TTC549 (cell line): ENCODE results near the gene NCBP3.
"Not testable (repeated sequence)": the region's sequence is repeated elsewhere in the genome, so short reads cannot be mapped to it uniquely, and the experiment has no call there.

Experiments used
- FAIRE-seq: peaks from 2 replicates; lab custom pipeline; 2012; peaks lifted over from hg19 to GRCh38; lab: Jason Lieb, UNC

The NCBP3 gene

DNA sequence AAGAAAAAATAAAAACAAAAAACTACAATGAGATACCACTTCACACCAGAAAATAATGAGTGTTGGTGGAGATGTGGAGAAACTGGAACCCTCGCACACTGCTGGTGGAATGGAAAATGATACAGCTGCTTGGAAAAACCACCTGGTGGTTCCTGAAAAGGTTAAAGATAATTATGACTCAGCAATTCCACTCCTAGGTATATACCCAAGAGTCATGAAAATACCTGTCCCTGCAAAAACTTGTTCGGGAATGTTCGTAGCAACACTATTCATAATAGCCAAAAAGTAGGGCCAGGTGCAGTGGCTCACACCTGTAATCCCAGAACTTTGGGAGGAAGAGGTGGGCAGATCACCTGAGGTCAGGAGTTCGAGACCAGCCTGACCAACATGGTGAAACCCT lies 36.9 kb downstream of the NCBP3 start:
- FAIRE-seq, result no peak

DNA sequence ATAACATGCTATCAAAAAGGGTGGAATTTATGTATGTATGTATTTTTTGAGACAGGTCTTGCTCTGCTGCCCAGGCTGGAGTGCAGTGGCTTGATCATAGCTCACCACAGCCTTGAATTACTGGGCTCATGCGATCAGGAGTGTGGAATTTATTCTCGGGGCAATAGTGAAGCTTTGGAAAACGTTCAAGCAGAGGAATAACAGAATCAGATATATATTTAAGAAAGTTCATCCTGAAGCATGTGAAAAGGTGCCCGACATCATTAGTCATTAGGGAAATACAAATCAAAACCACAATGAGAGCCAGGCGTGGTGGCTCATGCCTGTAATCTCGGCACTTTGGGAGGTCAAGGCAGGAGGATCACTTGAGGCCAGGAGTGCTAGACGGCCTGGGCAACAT lies 37.3 kb downstream of the NCBP3 start:
- FAIRE-seq, result no peak

DNA sequence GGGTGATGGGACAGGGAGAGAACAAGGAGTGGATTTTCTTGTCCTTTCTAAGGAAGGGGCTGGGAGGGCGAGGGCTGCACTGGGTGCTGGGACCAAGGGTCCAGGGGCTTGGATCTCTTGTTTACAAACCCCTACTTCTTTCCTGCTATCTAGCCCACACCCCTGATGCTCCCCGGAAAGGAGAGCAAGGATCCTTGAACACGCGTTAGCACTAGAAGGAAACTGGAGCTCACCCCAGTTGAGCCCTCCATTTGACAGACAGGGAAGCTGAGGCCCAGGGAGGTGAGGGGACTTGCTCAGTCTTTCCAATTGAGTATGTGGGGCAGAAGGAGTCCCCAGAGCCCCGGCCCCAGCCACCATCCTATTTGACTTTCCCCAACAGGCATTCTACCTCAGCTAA lies 40.5 kb downstream of the NCBP3 start:
- no peak for FAIRE-seq

DNA sequence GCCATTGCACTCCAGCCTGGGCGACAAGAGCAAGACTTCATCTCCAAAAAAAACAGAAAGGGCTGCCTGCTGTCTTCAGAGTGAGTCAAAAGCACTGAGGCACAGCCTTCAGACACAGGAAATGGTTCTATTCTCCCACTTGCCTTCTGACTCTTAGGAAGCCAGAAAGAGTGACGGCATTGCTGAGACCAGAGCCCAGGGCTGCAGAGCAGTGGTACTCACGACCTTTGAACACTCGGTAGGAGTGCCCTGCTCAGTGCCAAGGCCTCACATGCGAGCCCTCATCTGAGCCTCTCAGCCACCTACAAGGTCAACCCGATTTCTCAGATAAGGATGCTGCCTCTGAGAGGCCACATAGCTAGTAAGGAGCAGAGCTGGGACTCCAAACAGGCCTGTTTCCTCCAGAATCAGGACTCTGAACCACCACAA lies 41.5 kb downstream of the NCBP3 start:
- FAIRE-seq, result no peak

DNA sequence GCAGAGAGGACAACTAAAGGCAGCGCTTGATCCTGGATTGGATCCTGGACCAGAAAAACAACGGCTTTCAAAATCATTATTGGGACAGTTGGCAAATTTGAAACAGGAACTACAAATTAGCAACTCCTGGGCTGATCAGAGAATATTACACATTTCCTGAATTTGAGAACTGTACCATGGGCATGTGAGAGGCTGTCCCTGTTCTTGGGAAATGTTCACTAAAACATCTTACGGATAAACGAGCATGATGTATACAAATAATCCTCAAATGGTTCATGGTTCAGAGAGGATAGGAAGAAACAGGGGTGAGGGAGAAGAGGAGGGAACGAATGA lies 42.8 kb downstream of the NCBP3 start:
- no peak for FAIRE-seq

DNA sequence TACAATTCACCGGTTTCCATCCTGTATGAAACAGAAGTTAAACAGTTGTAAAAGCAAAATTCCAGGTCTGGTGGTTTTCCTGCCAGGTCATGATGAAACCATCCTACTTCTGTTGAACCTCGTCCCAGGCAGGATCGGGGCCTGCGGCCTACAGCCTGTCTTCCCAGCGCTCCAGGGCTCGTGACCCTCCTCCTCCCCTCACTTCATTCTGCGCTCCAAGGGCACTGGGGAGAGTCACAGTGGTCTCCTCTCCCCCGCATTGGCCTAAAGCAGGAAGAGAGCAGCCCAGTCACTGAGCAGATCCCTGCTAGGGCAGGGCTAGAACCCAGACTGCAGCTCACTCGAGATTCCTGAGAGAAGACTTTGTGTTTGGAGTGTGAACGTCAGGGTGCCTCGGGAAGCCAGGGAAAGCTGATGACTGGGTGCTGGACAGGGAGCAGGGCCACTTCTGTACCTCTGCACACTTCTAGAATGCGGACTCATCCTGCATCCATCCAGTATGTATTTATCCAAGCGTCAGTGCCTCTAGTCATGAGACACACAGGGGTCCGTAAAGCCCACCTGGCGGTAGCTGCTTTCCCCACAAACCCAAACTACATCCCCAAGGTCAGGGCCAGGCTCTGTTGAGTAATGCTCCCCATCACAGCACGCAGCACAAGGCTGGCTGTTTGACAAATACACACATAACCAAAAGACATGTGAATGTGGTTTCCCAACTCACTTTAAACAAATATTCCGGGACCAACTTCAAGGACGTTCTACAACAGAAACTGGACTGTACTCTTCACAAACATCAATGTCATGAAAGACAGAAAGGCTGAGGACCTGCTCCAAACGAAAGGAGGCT lies 43.4 kb downstream of the NCBP3 start:
- FAIRE-seq, result no peak

DNA sequence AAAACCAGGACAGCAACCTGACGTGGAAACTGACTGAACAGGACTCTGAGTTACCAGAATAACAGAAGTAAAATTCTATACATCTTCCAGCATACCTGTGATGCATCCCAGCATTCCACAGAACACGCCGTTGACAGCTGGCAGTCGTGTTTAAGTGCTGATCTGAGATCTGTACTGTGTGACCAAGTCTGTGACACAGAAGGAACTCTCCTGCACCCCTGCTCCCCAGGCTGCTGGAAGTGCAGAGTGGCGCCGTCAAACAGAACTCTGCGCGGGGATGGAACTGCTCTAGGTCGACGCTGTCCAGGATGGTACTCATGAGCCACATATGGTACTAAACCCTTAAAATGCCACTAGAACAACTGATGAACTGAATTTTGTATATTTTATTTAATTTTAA lies 44.3 kb downstream of the NCBP3 start:
- FAIRE-seq, result no peak

DNA sequence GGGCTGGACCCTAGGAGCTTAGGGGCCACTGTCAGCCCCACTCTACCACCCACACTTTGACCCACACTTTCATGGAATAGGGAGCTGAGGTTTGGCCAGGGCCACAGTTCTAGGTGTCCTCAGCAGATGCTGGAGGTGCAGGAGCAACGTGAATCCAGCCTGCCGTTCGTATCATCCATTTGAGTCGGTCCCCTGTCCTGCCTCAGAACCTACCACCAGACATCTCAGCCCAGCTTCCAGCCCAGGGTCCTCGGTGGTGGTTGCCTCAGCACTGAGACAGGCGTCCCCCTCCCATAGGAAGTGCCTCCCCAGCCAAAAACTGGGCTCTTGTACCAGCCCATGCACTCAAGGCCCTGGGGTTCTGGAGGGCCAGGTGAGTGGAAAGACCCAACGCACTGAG lies 44.7 kb downstream of the NCBP3 start:
- FAIRE-seq, result no peak

DNA sequence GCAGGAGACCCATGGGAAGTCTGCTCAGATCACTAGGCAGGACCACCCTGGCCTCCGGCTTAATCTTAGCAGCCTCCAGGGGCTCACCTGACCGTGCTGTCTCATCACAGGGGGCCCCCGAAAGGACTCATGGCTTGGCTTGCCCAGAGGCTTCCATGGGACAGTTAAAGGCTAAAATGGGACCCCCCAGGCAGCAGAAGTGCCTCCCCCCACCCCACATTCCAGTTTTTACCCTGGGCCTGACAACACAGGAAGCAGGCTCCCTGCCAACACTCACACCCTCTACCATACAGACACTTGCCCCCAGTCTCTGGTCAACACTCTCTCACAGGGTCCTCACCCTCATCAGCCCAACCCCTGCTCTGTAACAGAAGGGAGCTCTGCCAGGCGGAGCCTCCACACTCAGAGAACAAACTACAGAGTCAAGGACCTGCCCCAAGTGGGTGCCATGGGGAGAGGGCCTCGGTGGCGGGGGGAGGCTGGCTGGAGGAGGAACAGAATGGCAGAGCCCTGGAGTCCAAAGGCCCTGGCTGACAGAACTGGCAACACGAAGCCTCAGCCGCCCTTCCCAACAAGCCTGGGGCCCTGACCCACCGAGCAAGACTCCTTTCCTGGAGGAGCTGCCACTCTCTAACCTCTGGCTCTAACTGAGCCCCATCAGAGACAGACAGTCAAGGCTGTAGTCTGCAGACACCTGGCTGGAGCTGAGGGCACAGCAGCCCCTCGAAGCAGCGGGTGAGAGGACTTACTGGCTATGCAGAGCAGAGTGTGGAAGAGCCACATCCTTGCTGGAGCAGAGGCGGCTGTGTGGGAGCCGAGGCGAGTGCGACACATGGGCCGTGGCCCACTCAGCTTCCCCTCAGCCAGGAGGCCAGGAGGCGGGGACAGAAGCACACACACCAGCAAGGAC lies 45.4 kb downstream of the NCBP3 start, which contains the start of gene ITGAE:
TSS of gene ITGAE (minus strand) at position 827 of the 910 bp plus-strand sequence. CDS start at position 783, 44 bp downstream.
- FAIRE-seq, result no peak

DNA sequence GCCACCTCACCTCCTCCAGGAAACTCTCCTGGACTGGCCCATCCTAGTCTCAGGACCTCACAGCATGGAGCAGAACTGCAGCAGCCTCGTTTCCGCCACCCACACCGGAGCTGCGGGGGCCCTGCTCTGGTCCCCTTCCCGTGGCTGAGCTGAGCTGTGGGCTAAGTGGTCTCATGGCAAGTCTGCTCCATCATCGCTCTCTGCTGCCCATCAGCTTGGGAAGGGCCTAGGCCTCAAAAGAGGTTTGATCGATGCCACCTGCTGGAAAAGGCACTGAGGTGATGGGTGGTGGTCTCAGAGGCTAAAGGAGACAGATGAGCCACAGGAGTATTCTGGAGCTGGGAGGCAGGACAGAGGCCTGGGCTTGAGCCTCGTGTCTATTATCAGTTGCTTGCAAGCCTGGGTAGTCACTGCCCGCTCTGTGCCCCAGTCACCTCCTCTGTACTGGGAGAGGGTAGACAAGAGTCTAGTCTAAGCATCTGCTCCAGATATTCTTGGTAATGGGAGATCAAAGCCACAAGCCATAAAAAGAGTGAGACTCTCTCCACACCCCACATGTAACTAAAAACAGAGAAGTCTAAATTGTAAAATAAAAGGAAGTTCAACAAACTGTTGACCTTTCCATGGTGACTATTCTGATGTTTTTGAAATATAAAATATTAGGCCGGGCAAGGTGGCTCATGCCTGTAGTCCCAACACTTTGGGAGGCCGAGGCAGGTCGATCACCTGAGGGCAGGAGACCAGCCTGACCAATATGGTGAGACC lies 46.7 kb downstream of the NCBP3 start:
- FAIRE-seq, result no peak

DNA sequence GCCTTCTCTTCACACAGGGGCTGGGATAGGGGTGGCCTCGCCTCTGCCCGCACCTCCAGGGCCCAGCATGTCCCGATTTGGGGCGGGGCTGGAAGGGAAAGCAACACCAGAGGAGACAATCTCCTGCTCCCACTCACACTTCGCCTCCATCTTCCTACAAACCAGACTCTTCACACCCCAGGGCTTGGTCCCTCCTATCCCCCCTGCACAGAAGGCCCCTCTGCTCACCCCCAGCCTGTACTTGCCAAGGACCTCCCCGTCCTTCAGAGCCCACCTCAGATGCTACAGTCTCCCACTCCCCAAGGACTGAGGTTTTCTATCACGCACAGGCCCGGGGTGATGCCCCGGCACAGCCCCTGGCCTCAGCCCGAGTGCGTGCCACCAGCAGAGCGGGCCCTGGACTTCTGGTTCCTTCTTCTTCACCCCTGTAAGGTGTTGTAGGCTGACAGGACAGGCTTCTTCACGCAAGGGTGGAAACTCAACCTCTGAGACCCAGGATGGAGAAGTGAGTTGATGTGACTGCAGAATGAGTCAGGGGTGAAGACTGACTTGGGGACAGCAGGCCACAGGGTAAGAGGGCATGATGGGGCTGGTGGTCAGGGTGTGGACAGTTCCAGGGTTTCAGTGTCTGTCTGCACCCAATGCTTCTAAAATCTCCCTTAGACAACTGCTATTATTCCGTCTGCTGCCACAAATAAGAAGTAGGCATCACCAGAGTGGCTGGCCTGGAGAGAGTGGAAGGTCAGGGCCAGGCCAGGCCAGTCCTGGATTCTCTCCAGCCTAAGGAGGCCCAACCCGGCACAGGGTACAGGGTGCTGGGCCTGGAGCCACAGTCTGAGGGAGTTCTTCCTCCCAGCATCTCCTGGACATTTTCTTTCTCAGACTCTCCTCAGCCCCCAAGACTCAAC lies 47.5 kb downstream of the NCBP3 start:
- no peak for FAIRE-seq

DNA sequence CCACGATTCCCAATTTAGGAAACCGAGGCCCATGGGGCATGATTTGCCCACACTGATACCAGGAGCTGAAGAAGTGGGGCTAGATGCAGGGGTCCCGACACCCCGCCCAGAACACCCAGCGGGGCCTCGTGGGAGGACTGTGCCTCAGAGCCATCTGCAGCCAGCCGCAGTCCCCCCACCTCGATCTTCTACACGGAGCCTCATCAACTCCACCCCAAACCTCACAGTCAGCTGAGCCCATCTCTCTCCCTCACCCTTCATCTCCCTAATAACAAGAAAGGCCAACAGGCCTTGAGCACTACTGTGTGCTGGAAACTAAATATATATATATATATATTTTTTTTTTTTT lies 49.2 kb downstream of the NCBP3 start:
- FAIRE-seq, result no peak

DNA sequence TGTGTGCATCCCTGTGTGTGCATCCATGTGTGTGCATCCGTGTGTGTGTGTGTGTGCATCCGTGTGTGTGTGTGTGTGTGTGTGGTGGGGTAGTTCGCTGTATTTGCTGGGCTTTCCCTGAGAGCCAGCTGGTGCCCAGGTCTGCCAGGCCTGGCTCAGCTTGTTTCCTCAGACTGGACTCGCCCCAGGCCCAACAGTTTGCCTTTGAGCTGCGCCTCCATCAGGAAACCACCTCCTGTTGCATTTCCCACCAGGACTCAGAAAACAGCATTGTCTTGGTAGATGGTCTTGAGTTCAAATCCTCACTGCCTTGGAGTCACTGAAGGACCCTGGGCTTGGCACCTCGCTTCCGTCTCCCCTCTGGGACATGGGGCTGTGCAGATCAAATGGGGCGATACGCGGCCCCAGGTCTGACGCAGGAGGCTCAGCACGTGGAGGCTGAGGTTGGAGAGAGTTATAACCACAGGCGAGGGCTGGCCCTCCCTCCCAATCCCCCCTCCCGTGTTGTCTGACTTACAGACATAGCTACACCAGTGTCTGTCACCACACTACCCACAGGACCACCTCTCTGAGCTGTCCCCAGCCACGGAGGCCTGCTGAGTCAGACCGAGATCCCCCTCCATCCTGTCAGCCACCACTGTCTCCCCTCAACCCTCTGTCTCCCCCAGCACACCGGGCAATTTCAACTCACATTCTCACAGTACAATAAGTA lies 49.8 kb downstream of the NCBP3 start:
- no peak for FAIRE-seq

DNA sequence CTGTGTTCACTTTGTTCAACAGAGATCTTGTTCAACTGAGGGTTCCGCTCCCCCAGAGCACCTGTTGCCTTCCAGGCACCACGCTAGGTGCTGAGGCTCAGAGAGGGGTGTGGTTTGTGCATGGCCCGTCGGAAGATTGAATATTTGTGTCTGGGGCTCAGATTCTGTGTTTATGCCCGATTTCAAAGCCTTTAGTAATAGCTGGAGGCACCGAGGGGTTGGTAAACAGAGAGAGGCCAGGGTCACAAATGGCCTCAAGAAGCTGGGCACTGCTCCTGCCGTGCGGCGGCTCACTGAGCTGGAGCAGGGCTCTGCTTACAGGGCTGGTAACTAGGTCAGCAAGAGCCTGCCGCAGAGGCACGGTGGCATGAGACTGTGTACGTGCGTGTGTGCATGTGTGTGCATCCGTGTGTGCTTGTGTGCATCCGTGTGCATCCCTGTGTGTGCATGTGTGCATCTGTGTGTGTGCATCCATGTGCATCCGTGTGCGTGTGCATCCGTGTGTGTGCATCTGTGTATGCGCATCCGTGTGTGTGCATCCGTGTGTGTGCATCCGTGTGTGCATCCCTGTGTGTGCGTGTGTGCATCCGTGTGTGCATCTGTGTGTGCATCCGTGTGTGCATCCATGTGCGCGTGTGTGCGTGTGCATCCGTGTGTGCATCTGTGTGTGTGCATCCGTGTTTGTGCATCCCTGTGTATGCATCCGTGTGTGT lies 50.5 kb downstream of the NCBP3 start:
- no peak for FAIRE-seq

DNA sequence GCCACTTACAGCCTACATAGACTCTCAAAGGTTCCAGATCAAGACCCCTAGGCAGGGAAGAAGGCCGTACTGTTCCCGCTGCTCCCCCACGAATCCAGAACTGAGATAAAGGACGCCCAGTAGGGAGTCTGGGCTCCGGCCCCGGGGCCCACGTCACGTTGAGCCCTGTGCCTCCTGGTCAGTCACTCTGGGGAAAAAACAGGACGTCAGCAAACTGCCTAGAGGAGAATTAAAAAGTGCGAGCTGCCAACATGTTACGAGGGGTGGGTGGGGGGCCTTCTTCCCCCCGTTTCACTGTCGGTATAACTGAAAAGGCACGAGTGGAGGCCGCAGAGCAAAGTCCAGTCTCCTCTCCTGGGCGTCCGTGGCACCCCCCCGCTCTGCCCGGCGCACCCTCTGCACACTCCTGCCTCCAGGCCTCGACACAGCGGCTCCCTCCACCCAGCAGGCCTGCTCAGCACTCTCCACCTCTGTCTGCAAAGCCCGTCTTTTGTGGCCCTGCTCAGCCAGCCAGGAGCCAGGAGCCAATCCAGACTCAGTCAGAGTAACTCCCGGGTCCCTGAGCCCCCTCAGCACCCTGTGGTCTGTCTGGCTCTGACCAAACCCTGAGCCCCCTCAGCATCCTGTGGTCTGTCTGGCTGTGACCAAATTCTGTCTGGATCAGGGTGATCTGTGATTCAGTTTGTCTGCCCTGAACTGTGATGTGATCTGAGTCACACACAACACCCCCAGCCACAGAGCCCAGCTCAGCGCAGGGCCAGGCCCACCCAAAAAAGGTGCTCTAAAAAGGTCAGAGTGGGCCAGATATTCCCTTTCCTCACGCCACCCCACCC lies 51.3 kb downstream of the NCBP3 start:
- no peak for FAIRE-seq

DNA sequence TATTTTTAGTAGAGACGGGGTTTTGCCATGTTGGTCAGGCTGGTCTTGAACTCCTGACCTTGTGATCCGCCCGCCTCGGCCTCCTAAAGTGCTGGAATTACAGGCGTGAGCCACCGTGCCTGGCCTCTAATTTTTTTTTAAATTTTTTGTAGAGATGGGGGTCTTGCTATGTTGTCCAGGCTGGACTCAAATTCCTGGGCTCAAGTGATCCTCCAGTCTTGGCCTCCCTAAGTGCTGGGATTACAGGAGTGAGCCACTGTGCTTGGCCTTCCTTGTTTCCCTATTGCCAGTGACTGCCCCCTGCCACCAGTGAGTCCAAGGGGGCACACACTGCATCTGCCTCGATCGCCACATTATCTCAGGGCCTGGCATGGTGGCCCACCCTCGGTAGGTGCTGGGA lies 51.9 kb downstream of the NCBP3 start:
- not testable (repeated sequence) for FAIRE-seq

DNA sequence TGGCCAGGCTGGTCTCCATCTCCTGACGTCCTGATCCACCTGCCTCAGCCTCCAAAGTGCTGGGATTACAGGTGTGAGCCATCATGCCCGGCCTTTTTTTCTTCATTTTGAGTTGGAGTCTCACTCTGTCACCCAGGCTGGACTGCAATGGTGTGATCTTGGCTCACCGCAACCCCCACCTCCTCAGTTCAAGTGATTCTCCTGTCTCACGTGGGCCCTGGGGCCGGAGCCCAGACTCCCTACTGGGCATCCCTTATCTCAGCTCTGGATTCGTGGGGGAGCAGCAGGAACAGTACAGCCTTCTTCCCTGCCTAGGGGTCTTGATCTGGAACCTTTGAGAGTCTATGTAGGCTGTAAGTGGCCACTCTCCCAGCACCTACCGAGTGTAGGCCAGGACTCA lies 52.8 kb downstream of the NCBP3 start:
- not testable (repeated sequence) for FAIRE-seq

DNA sequence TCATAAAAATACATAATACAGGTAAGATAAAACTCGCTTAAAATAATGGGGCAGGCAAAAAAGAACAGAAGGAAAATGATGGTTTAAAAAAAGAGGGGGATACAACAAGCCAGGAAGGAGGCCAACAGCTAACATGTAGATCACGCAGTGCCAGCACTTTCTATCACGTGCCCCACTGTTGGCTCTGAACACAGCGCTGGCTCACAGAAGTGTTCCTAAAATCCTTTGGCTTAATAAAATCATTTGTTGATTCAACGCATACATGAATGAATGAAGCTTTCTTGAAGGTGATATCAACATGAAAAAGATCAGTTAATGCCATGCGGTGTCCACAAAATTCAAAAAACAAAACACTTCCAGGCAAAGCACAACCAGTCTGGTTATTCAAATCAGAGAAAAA lies 53.6 kb downstream of the NCBP3 start:
- FAIRE-seq, result no peak

DNA sequence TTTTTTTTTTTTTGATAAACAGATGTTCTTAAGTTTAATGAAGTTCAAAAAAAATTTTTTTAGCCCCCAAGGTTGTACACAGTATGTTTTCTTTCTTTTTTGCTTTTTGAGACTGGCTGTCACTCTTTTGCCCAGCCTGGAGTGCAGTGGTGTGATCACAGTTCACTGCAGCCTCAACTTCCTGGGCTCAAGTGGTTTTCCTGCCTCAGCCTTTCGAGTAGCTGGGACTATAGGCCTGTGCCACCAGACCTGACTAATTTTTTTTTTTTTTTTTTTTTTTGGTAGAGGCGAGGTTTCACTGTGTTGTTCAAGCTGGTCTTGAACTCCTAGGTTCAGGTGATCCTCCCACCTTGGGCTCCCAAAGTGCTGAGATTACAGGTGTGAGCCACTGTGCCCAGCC lies 57.8 kb downstream of the NCBP3 start:
- no peak for FAIRE-seq
